22Rv1 (cell line): Measurements from ENCODE around the gene XDH.

ENCODE experiments used
- ZFX ChIP-seq: fragments of 450-650 bp; IDR thresholded peaks from 2 replicates; pipeline ENCODE4 v1.6.1; 2017; ENCODE audit warnings: antibody characterized with exemption, borderline replicate concordance
- TF ChIP-seq, protein P1 (sequence below): fragments of 450-650 bp; IDR thresholded peaks from 2 replicates; pipeline ENCODE4 v1.5.1; 2017; ENCODE audit warnings: mild to moderate bottlenecking

DNA sequence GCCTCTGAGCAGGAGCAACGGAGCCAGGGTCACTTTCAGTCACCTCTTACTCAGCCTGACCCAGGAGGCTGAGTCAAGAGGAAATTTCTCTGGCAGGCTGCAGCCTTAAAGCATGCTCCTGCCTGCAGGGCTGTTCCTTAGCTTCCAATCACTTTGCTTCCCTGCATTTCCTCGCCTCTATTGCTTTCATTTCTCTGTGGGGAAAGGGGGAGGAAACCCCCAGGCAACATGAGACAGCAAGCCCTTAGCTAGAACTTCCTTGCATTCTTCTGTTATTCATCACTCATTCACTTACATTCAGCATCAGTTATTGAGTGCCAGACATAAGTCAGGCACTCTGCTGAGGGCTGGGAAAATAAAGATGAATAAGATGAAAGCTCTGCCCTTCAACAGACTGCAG, 13.0 kb downstream of the XDH start:
- TF ChIP-seq, protein P1, sequence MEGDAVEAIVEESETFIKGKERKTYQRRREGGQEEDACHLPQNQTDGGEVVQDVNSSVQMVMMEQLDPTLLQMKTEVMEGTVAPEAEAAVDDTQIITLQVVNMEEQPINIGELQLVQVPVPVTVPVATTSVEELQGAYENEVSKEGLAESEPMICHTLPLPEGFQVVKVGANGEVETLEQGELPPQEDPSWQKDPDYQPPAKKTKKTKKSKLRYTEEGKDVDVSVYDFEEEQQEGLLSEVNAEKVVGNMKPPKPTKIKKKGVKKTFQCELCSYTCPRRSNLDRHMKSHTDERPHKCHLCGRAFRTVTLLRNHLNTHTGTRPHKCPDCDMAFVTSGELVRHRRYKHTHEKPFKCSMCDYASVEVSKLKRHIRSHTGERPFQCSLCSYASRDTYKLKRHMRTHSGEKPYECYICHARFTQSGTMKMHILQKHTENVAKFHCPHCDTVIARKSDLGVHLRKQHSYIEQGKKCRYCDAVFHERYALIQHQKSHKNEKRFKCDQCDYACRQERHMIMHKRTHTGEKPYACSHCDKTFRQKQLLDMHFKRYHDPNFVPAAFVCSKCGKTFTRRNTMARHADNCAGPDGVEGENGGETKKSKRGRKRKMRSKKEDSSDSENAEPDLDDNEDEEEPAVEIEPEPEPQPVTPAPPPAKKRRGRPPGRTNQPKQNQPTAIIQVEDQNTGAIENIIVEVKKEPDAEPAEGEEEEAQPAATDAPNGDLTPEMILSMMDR = no peak
- no peak for TF ChIP-seq ZFX
